ENCODE measurements around the gene SEMA3A.

GRCh38 chr7:83984591-83984990 is 210.0 kb downstream of the SEMA3A start:
- TF ChIP-seq, protein P1, sequence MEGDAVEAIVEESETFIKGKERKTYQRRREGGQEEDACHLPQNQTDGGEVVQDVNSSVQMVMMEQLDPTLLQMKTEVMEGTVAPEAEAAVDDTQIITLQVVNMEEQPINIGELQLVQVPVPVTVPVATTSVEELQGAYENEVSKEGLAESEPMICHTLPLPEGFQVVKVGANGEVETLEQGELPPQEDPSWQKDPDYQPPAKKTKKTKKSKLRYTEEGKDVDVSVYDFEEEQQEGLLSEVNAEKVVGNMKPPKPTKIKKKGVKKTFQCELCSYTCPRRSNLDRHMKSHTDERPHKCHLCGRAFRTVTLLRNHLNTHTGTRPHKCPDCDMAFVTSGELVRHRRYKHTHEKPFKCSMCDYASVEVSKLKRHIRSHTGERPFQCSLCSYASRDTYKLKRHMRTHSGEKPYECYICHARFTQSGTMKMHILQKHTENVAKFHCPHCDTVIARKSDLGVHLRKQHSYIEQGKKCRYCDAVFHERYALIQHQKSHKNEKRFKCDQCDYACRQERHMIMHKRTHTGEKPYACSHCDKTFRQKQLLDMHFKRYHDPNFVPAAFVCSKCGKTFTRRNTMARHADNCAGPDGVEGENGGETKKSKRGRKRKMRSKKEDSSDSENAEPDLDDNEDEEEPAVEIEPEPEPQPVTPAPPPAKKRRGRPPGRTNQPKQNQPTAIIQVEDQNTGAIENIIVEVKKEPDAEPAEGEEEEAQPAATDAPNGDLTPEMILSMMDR (conservative IDR thresholded peaks at IDR 0.05; ENCODE audit: low read depth in 2 of 2), result no peak
- TF ChIP-seq POLR2AphosphoS5 (IDR thresholded peaks at IDR 0.05; ENCODE audit: low read depth), result no peak
- TF ChIP-seq, protein P2, sequence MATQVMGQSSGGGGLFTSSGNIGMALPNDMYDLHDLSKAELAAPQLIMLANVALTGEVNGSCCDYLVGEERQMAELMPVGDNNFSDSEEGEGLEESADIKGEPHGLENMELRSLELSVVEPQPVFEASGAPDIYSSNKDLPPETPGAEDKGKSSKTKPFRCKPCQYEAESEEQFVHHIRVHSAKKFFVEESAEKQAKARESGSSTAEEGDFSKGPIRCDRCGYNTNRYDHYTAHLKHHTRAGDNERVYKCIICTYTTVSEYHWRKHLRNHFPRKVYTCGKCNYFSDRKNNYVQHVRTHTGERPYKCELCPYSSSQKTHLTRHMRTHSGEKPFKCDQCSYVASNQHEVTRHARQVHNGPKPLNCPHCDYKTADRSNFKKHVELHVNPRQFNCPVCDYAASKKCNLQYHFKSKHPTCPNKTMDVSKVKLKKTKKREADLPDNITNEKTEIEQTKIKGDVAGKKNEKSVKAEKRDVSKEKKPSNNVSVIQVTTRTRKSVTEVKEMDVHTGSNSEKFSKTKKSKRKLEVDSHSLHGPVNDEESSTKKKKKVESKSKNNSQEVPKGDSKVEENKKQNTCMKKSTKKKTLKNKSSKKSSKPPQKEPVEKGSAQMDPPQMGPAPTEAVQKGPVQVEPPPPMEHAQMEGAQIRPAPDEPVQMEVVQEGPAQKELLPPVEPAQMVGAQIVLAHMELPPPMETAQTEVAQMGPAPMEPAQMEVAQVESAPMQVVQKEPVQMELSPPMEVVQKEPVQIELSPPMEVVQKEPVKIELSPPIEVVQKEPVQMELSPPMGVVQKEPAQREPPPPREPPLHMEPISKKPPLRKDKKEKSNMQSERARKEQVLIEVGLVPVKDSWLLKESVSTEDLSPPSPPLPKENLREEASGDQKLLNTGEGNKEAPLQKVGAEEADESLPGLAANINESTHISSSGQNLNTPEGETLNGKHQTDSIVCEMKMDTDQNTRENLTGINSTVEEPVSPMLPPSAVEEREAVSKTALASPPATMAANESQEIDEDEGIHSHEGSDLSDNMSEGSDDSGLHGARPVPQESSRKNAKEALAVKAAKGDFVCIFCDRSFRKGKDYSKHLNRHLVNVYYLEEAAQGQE (IDR thresholded peaks at IDR 0.05; ENCODE audit: unreplicated experiment), result no peak
- no peak for TF ChIP-seq ZNF114 (CRISPR knock-in tag; IDR thresholded peaks at IDR 0.05)
- TF ChIP-seq EZH2 (IDR thresholded peaks at IDR 0.05; ENCODE audit: low read depth, unreplicated experiment), result no peak
- no peak for TF ChIP-seq EZH2phosphoT487 (IDR thresholded peaks at IDR 0.05; ENCODE audit: unreplicated experiment)
- no peak for TF ChIP-seq CREB1 (CRISPR knock-in tag; IDR thresholded peaks at IDR 0.05; ENCODE audit: low read depth)
- no peak for TF ChIP-seq ETS1 (IDR thresholded peaks at IDR 0.05)
- TF ChIP-seq JUNB (IDR thresholded peaks at IDR 0.05; ENCODE audit: unreplicated experiment), result no peak
